BE2C (cell line): ENCODE data around the gene FBLN1.
"Not testable (repeated sequence)": the region's sequence is repeated elsewhere in the genome, so short reads cannot be mapped to it uniquely, and the experiment has no call there.

Experiments used
- DNase-seq: peaks from one replicate; pipeline ENCODE4 v3.0.0-alpha.2; 2020
- H3K27me3 ChIP-seq: fragments of 250-450 bp; sonication (Bioruptor Pico); 2 replicates; pipeline ENCODE4 v1.5.1; 2020; ENCODE audit warnings: mild to moderate bottlenecking
- H3K36me3 ChIP-seq: fragments of 250-450 bp; sonication (Bioruptor Pico); 2 replicates; pipeline ENCODE4 v1.5.1; 2020; ENCODE audit warnings: mild to moderate bottlenecking
- H3K4me1 ChIP-seq: fragments of 250-450 bp; sonication (Bioruptor Pico); 2 replicates; pipeline ENCODE4 v1.5.1; 2020
- H3K4me3 ChIP-seq: 2 replicates; pipeline ENCODE4 v1.5.1; 2011; ENCODE audit warnings: low read depth, low read length
- H3K9me3 ChIP-seq: fragments of 250-450 bp; sonication (Bioruptor Pico); 2 replicates; pipeline ENCODE4 v1.5.1; 2020
- TF ChIP-seq, protein P1 (sequence below): IDR thresholded peaks from 2 replicates; pipeline ENCODE4 v1.5.1; 2012; ENCODE audit warnings: mild to moderate bottlenecking, low read depth, low read length

FBLN1 gene

DNA sequence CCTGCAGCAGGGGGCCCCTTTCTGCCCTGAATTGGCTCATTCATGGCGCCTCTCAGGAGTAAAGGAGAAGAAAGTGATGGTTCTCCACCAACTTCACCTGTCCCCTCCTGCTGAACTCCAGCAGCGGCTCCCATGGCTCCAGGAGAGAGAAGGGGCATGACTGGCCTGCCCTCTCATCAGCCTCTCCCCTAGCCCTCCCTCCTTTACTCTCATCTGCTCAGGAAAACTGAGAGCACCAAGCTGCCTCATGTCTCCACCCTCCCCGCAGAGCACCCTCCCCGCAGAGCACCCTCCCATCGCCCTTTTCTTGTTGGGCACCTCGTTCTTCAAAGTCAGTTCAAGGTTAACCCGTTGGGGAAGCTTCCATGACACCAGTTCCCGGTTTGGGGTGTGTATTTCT is 86.9 kb downstream of the FBLN1 start:
- TF ChIP-seq, protein P1, sequence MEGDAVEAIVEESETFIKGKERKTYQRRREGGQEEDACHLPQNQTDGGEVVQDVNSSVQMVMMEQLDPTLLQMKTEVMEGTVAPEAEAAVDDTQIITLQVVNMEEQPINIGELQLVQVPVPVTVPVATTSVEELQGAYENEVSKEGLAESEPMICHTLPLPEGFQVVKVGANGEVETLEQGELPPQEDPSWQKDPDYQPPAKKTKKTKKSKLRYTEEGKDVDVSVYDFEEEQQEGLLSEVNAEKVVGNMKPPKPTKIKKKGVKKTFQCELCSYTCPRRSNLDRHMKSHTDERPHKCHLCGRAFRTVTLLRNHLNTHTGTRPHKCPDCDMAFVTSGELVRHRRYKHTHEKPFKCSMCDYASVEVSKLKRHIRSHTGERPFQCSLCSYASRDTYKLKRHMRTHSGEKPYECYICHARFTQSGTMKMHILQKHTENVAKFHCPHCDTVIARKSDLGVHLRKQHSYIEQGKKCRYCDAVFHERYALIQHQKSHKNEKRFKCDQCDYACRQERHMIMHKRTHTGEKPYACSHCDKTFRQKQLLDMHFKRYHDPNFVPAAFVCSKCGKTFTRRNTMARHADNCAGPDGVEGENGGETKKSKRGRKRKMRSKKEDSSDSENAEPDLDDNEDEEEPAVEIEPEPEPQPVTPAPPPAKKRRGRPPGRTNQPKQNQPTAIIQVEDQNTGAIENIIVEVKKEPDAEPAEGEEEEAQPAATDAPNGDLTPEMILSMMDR = no peak
- H3K27me3 ChIP-seq = no peaks in the 10 kb centered on the region
- no peaks in the 10 kb centered on the region for H3K9me3 ChIP-seq
- no peaks in the 10 kb centered on the region for H3K4me1 ChIP-seq
- no peaks in the 10 kb centered on the region for H3K36me3 ChIP-seq
- H3K4me3 ChIP-seq = no peak overlapping the region
- DNase-seq = no peak

DNA sequence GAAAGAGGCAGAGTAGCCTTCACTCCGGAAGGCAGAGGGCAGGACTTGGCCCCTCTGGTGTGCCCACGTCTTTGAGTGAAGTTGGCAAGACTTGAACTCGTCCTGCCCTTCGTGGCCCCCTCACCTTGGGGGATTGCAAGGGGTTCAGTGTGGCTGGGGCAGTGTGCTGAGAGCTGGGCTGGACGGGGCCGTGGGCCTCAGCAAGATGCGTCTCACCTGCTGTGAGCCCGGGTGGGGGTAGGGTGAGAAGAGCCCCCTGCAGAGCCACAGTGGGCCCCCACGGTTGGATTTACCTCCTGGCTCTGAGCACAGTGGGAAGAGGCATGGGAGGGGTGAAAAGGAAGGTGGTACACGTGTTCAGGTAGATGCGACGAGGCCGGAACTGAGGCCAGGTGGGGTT is 87.6 kb downstream of the FBLN1 start:
- H3K36me3 ChIP-seq = no peaks in the 10 kb centered on the region
- H3K9me3 ChIP-seq = no peaks in the 10 kb centered on the region
- no peaks in the 10 kb centered on the region for H3K27me3 ChIP-seq
- no peak overlapping the region for H3K4me3 ChIP-seq
- no peak for DNase-seq
- H3K4me1 ChIP-seq = no peaks in the 10 kb centered on the region
- TF ChIP-seq, protein P1 = no peak

DNA sequence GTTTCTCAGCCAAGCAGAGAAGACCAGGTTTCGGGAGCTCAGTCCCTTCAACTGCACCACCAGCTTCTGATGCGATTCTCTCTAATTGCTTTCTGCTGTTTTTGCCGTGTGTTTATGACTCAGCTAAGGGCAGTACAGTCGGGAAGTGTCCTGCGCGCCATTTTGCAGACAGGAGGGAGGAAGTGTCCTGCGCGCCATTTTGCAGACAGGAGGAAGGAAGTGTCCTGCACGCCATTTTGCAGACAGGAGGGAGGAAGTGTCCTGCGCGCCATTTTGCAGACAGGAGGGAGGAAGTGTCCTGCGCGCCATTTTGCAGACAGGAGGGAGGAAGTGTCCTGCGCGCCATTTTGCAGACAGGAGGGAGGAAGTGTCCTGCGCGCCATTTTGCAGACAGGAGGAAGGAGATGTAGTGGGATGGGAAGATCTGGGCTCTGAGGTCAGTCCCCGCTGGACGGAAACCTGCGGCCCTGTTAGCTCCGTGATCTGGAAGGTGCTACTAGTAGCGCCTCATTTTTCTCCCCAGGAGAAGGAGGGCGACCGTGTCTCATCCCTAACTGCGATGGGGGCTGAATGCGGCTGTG is 89.0 kb downstream of the FBLN1 start:
- DNase-seq, H3K4me1 ChIP-seq, H3K4me3 ChIP-seq, H3K9me3 ChIP-seq, H3K27me3 ChIP-seq, H3K36me3 ChIP-seq: not testable (repeated sequence)

DNA sequence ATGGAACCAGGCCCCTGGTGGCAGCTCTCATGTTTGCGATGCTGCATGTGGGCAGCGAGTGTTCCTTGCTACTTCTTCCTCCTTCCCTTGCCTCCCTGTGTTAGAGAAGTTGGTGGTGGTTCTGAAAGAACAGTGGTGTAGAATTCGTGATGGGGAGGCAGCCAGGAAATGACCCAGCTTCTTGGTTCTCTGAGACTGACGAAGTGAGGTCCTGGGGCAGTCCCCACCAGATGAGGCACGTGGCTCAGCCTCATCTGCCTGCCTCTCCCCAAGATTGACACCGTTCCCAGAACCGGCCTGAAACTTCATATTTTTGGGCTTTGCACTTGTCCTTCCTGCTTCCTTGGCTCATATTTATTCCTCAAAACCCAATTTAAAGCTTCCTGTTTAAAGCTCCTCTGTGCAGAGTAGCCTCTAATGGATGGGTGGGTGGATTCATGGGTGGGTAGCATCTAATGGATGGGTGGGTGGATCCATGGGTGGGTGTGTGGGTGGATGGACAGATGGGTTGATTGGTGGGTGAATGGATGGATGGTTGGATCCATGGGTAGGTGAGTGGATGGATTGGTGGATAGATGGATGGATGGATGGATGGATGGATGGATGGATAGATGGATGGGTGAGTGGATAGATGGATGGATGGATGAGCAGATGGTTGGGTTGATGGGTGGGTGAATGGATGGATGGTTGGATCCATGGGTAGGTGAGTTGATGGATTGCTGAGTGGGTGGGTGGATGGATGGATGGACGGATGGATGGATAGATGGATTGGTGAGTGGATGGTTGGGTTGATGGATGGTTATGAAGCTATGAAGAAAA is 91.6 kb downstream of the FBLN1 start:
- Histone ChIP-seq H3K36me3 (no peaks in the 10 kb centered on the region), H3K27me3 (no peaks in the 10 kb centered on the region), H3K9me3 (no peaks in the 10 kb centered on the region), H3K4me1 (peaks cover 15% of the 10 kb centered on the region), H3K4me3 (no peak overlapping the region)
- no peak for DNase-seq
- TF ChIP-seq, protein P1 = no peak

DNA sequence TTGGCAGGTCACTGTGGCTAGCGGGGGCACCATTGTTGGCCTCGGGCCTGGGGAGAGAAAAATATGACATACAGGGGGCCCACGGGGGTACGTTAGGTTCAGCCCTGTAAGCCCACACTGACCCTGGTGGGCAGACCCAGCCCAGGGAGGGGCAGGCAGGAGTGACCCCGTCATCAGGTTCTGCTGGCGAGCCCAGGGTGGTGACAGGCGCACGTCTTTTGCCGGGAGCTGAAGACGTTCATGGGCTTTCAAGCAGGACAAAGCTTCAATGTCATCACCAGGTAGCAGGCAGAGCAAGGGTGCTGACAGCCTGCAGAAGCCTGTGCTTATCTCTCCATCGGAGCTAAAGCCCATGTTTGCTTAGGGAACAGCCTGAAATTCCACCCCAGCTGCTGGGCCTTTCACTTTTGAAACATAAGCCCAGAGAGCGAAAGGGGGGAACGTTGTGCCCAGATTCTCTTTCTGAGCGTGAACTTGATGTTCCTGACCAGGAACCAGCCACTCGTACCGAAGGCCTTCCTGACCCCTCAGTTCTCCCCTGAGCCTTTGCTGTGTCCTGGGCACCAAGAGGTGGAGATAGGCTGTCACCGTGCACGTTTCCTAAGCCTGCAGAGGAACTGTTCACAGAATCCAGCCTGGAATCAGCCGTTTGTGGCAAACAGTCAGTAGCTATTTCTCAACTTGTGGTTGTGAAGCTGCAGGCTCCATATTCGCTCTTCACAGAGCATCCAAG is 94.9 kb downstream of the FBLN1 start:
- Histone ChIP-seq H3K27me3 (no peaks in the 10 kb centered on the region), H3K4me1 (peaks cover 29% of the 10 kb centered on the region), H3K4me3 (no peak overlapping the region), H3K9me3 (no peaks in the 10 kb centered on the region), H3K36me3 (no peaks in the 10 kb centered on the region)
- TF ChIP-seq, protein P1 = no peak
- no peak for DNase-seq

DNA sequence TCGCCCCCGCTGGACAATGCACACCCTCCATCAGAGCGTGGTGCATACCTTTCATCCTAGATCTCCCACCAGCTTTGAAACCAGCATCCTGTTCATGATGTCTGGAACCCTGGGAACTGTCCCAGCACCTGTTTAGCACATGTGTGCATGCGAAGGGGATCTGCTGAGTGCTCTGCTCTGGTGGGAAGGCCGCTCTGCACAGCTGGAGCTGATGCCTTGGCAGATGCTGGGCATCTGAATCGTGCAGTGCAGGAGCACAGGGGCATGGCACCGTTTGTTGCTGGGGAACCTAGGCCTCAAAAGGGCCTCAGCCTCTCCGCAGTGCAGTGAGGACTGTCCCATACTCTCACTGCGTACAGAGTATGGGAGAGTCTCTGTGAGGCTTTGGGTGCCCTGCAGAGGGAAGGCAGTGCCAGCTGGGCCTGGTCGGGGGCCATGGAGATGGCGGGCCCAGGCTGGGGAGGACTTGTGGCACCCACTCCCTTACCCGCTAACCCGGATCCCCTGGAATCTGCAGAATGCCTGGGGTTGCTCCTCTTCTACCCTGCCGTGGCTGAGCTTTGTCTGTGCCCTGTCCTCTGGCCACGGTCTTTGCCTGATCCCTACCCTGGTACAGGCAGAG is 96.0 kb downstream of the FBLN1 start:
- peaks cover 33% of the 10 kb centered on the region for H3K4me1 ChIP-seq
- no peak overlapping the region for H3K4me3 ChIP-seq
- H3K9me3 ChIP-seq = no peaks in the 10 kb centered on the region
- TF ChIP-seq, protein P1 = no peak
- DNase-seq = no peak
- no peaks in the 10 kb centered on the region for H3K27me3 ChIP-seq
- no peaks in the 10 kb centered on the region for H3K36me3 ChIP-seq
